Thymus (tissue), 14 donors: ENCODE data around the gene CFAP73. TPM values are rescaled to one million over a fixed set of nuclear protein-coding genes. Genes with fewer than 3 reads are reported as not detected.
A peak's percentile ranks its signal among the peaks of the same experiment; 100 is the strongest.

Experiments used
- DNase-seq, 9 donors: peaks; one replicate each; pipeline ENCODE4 v3.0.0-alpha.2; 2013; ENCODE audit warnings: low spot score in 9 of 9, low read depth in 6 of 9, missing footprints in 1 of 9
- H3K27ac ChIP-seq, 2 donors: one replicate each; pipeline ENCODE4 v1.5.1; 2013; ENCODE audit warnings: control low read depth in 1 of 2, low read depth in 1 of 2, low read length in 1 of 2, mild to moderate bottlenecking in 1 of 2, moderate library complexity in 1 of 2
- H3K27me3 ChIP-seq, 2 donors: one replicate each; pipeline ENCODE4 v1.5.1; 2013; ENCODE audit warnings: low read length in 1 of 2; ENCODE audit not compliant: control insufficient read depth in 2 of 2, insufficient read depth in 1 of 2
- H3K36me3 ChIP-seq, 2 donors: one replicate each; pipeline ENCODE4 v1.5.1; 2013; ENCODE audit warnings: low read length in 1 of 2, mild to moderate bottlenecking in 1 of 2, moderate library complexity in 1 of 2; ENCODE audit not compliant: control insufficient read depth in 2 of 2, insufficient read depth in 2 of 2
- H3K4me1 ChIP-seq, 2 donors: one replicate each; pipeline ENCODE4 v1.5.1; 2013; ENCODE audit warnings: low read length in 2 of 2; ENCODE audit not compliant: control insufficient read depth in 2 of 2, insufficient read depth in 2 of 2
- H3K4me3 ChIP-seq, 2 donors: one replicate each; pipeline ENCODE4 v1.5.1; 2013; ENCODE audit warnings: low read length in 2 of 2, control low read depth in 1 of 2, mild to moderate bottlenecking in 1 of 2
- H3K9me3 ChIP-seq, 2 donors: one replicate each; pipeline ENCODE4 v1.5.1; 2013; ENCODE audit warnings: low read length in 1 of 2, mild to moderate bottlenecking in 1 of 2; ENCODE audit not compliant: control insufficient read depth in 2 of 2, insufficient read depth in 1 of 2
- WGBS: extraction: QIAGEN DNeasy Blood & Tissue Kit; methylation state at CpG from one replicate; pipeline ENCODE4 v1.1.7; 2013; 5-methylcytosine and 5-hydroxymethylcytosine counted together
- long read RNA-seq, 10 donors: transcript quantifications; one replicate each; lab custom pipeline, GENCODE V29; 2026
- polyA plus RNA-seq: library from polyadenylated mRNA; stranded (reverse); fragments of 200-250 nt; gene quantifications from one replicate; pipeline ENCODE4 v1.2.3, GENCODE V29; 2013
- total RNA-seq: library from RNA; stranded (reverse); fragments of 120-200 nt; gene quantifications from one replicate; pipeline ENCODE4 v1.2.4, GENCODE V29; 2013
- donor health status: healthy.

Gene CFAP73
- 0.28 TPM for total RNA-seq
- polyA plus RNA-seq, result 0.73 TPM
- long read RNA-seq, donor 1, result 0 reads
- long read RNA-seq, donor 2, result 0 reads
- long read RNA-seq, donor 3, result 0 reads
- long read RNA-seq, donor 4, result 0 reads
- long read RNA-seq, donor 5, result 0 reads
- long read RNA-seq, donor 6, partial matches to known transcripts, result 0 of 5 reads
- long read RNA-seq, donor 6, other reads (novel, unspliced or antisense), result 5 of 5 reads
- long read RNA-seq, donor 7, partial matches to known transcripts, result 34 of 34 reads
- long read RNA-seq, donor 7, other reads (novel, unspliced or antisense), result 0 of 34 reads
- long read RNA-seq, donor 8, result 0 reads
- long read RNA-seq, donor 9, result 0 reads
- long read RNA-seq, donor 10, partial matches to known transcripts, result 8 of 8 reads
- long read RNA-seq, donor 10, other reads (novel, unspliced or antisense), result 0 of 8 reads

GRCh38 chr12:113149361-113150150 lies at the start of gene CFAP73:
Gene CFAP73, plus strand, starts transcription at chr12:113149724. Its CDS starts 134 bp downstream, at chr12:113149858.
- DNase-seq, result peak in 2 of 9 donors; percentile 47 to 58
- 64% methylated on average over 22 of the region's 22 CpGs for WGBS
- H3K36me3 ChIP-seq, result no peaks in the 10 kb centered on the region
- H3K27me3 ChIP-seq, result peaks cover 10 to 47% of the 10 kb centered on the region in 2 donors
- peaks cover 0 to 28% of the 10 kb centered on the region in 2 donors for H3K4me1 ChIP-seq
- H3K4me3 ChIP-seq, result no peak within 1 kb of the TSS
- H3K27ac ChIP-seq, result no peak within 1 kb of the TSS
- no peaks in the 10 kb centered on the region for H3K9me3 ChIP-seq

- Histone ChIP-seq H3K27me3 (peaks cover 2 to 5% of the 10 kb centered on the region in 2 donors), H3K4me3 (no peak overlapping the region), H3K36me3 (no peaks in the 10 kb centered on the region), H3K4me1 (peaks cover 0 to 9% of the 10 kb centered on the region in 2 donors), H3K9me3 (no peaks in the 10 kb centered on the region), H3K27ac (no peak overlapping the region)
- no peak for DNase-seq
- WGBS, result 93% methylated on average over 12 of the region's 12 CpGs
Observed at GRCh38 chr12:113099764-113100163, 49.8 kb upstream of the CFAP73 start.

GRCh38 chr12:113101751-113102150 lies 47.8 kb upstream of the CFAP73 start:
- peaks cover 0 to 9% of the 10 kb centered on the region in 2 donors for H3K4me1 ChIP-seq
- H3K9me3 ChIP-seq, result no peaks in the 10 kb centered on the region
- H3K4me3 ChIP-seq, result no peak overlapping the region
- H3K27me3 ChIP-seq, result peaks cover 2 to 5% of the 10 kb centered on the region in 2 donors
- H3K36me3 ChIP-seq, result no peaks in the 10 kb centered on the region
- H3K27ac ChIP-seq, result no peak overlapping the region
- DNase-seq, result no peak
- WGBS, result 97% methylated on average over 10 of the region's 10 CpGs

- Histone ChIP-seq H3K4me1 (peaks cover 0 to 9% of the 10 kb centered on the region in 2 donors), H3K36me3 (no peaks in the 10 kb centered on the region), H3K9me3 (no peaks in the 10 kb centered on the region), H3K4me3 (no peak overlapping the region), H3K27me3 (peaks cover 2 to 5% of the 10 kb centered on the region in 2 donors), H3K27ac (no peak overlapping the region)
- no peak for DNase-seq
- WGBS, result 96% methylated on average over 5 of the region's 5 CpGs
Observed at GRCh38 chr12:113102811-113103210, 46.7 kb upstream of the CFAP73 start.

- no peaks in the 10 kb centered on the region for H3K9me3 ChIP-seq
- 13% methylated on average over 43 of the region's 43 CpGs for WGBS
- H3K36me3 ChIP-seq, result no peaks in the 10 kb centered on the region
- peak overlapping the region in 1 of 2 donors; percentile 15 for H3K4me3 ChIP-seq
- no peaks in the 10 kb centered on the region for H3K4me1 ChIP-seq
- DNase-seq, result peak in 2 of 9 donors; percentile 49 to 62
- peaks cover 2 to 5% of the 10 kb centered on the region in 2 donors for H3K27me3 ChIP-seq
- H3K27ac ChIP-seq, result no peak overlapping the region
Observed at GRCh38 chr12:113103756-113104450, 45.6 kb upstream of the CFAP73 start.

- Histone ChIP-seq H3K9me3 (no peaks in the 10 kb centered on the region), H3K4me1 (peaks cover 0 to 8% of the 10 kb centered on the region in 2 donors), H3K27ac (no peak overlapping the region), H3K4me3 (no peak overlapping the region), H3K27me3 (peaks cover 2 to 5% of the 10 kb centered on the region in 2 donors), H3K36me3 (no peaks in the 10 kb centered on the region)
- 92% methylated on average over 13 of the region's 13 CpGs for WGBS
- no peak for DNase-seq
Observed at GRCh38 chr12:113104953-113105510, 44.5 kb upstream of the CFAP73 start.

- no peaks in the 10 kb centered on the region for H3K36me3 ChIP-seq
- H3K27me3 ChIP-seq, result peaks cover 2 to 5% of the 10 kb centered on the region in 2 donors
- no peaks in the 10 kb centered on the region for H3K9me3 ChIP-seq
- WGBS, result 91% methylated on average over 15 of the region's 15 CpGs
- H3K4me1 ChIP-seq, result peaks cover 0 to 13% of the 10 kb centered on the region in 2 donors
- no peak overlapping the region for H3K4me3 ChIP-seq
- DNase-seq, result no peak
- no peak overlapping the region for H3K27ac ChIP-seq
Observed at GRCh38 chr12:113105606-113106271, 43.8 kb upstream of the CFAP73 start.

- H3K27ac ChIP-seq, result no peak overlapping the region
- no peaks in the 10 kb centered on the region for H3K36me3 ChIP-seq
- H3K4me3 ChIP-seq, result no peak overlapping the region
- no peaks in the 10 kb centered on the region for H3K9me3 ChIP-seq
- H3K27me3 ChIP-seq, result peaks cover 2 to 5% of the 10 kb centered on the region in 2 donors
- WGBS, result 98% methylated on average over 1 of the region's 1 CpG
- DNase-seq, result no peak
- H3K4me1 ChIP-seq, result peaks cover 0 to 13% of the 10 kb centered on the region in 2 donors
Observed at GRCh38 chr12:113106361-113106760, 43.2 kb upstream of the CFAP73 start.
